Right cardiac atrium (tissue), 5 donors: Measurements from ENCODE around the gene ANKRD29. TPM values are rescaled to one million over a fixed set of nuclear protein-coding genes. Genes with fewer than 3 reads are reported as not detected.

Experiments
- ATAC-seq, 2 donors: fragments of 200-7000 bp; cut with Tn5 transposase; one replicate each; pipeline versions ENCODE4 v1.8.0 to v1.9.1; 2020; ENCODE audit warnings: moderate library complexity in 2 of 2, mild to moderate bottlenecking in 1 of 2
- DNase-seq, 3 donors: peaks; one replicate each; pipeline ENCODE4 v3.0.0-alpha.2; 2020
- H3K27ac ChIP-seq: one replicate; pipeline ENCODE4 v1.5.1; 2013; ENCODE audit warnings: mild to moderate bottlenecking, low read length, control low read depth, moderate library complexity
- H3K27me3 ChIP-seq: one replicate; pipeline ENCODE4 v1.6.1; 2013; ENCODE audit not compliant: control insufficient read depth, insufficient read depth
- H3K4me1 ChIP-seq: one replicate; pipeline ENCODE4 v1.6.1; 2013; ENCODE audit warnings: low read length; ENCODE audit not compliant: control insufficient read depth, insufficient read depth
- H3K4me3 ChIP-seq: one replicate; pipeline ENCODE4 v1.5.1; 2013; ENCODE audit warnings: low read length, control low read depth
- H3K9me3 ChIP-seq: one replicate; pipeline ENCODE4 v1.6.1; 2013; ENCODE audit warnings: low read length; ENCODE audit not compliant: control insufficient read depth
- WGBS: extraction: QIAGEN DNeasy Blood & Tissue Kit; methylation state at CpG from one replicate; pipeline ENCODE4 v1.1.7; 2013; 5-methylcytosine and 5-hydroxymethylcytosine counted together
- intact Hi-C, 4 donors: fragments of 100-400 bp; cut with DNase I; formaldehyde crosslinking; loops; one replicate each; pipeline versions ENCODE4 v1.11.0 to v1.14.0; 2022 to 2023
- polyA plus RNA-seq: library from polyadenylated mRNA; stranded (reverse); fragments of 200-250 nt; gene quantifications from one replicate; pipeline ENCODE4 v1.2.3, GENCODE V29; 2013
- total RNA-seq, 4 donors: library from RNA; stranded (reverse); fragmentation: NEBNext Ultra II Directional; extraction: Animal tissue kit (Norgen Biotek cat#: 25700); gene quantifications; one replicate each; pipeline ENCODE4 v1.2.1, GENCODE V29; 2021
- donor health status: healthy with polysubstance abuse.
- donor health status: DM: no; HTN: yes; CAD: no.
- donor health status: DM: no; HTN: no; CAD: no.
- donor health status: DM: no; HTN: yes; CAD: no; lungs with severe emphysema.
- donor health status: DM: yes; HTN: yes; CAD: no.

ANKRD29 gene
- total and polyA plus RNA-seq, 5 donors, result 3.1 to 3.9 (median 3.4) TPM

DNA sequence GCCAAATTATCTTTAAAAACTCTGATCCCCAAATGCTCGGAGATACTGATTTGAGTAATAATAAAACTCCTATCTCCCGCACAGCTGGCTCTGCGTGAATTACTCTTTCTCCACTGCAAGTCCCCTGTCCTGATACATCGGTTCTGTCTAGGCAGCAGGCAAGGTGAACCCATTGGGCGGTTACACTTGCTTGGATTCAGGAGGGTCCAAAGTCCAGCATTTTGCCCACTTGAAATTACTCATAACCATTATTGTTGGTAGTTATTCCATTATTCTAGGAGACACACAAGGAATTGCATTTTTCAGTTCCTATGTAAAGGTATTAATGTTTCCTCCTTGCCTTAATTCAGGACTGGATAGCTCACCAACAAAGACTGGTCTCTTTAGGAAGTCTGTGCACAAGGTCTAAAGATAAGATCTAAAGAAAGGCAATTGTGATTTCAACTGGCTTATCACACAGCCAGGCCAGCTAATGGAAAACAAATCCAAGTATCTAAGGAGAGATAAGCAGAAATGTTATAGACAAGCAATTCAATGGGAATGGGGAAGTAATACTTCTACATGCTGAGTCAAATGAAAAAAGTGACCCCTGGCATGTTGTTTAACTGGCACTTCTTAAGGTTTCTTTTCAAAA is 53.2 kb downstream of the ANKRD29 start:
- no peaks in the 10 kb centered on the region for H3K9me3 ChIP-seq
- no peak overlapping the region for H3K27ac ChIP-seq
- H3K27me3 ChIP-seq, result no peaks in the 10 kb centered on the region
- no peak overlapping the region for H3K4me3 ChIP-seq
- DNase-seq (no peak), ATAC-seq (no peak)
- WGBS, result 95% methylated on average over 5 of the region's 5 CpGs
- intact Hi-C loops, result no loop called here
- H3K4me1 ChIP-seq, result no peaks in the 10 kb centered on the region

DNA sequence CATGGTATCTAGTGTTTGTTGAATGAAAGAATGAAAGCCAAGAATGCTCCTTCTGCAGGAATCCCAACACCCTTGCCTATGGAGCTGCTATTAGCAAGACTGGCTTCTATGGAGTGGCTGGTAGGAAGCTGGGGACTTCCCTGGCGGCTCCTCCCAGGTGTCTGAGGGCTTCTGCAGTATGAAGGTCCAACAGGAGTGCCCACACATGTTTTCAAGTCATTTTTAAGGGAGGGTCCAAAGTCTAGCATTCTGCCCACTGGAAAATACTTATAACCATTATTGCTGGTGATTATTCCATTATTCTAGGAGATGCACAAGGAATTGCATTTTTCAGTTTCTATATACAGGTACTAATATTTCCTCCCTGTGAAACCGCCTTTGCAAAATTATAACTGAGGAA is 54.5 kb downstream of the ANKRD29 start:
- ATAC-seq (no peak), DNase-seq (no peak)
- WGBS, result 90% methylated on average over 2 of the region's 2 CpGs

DNA sequence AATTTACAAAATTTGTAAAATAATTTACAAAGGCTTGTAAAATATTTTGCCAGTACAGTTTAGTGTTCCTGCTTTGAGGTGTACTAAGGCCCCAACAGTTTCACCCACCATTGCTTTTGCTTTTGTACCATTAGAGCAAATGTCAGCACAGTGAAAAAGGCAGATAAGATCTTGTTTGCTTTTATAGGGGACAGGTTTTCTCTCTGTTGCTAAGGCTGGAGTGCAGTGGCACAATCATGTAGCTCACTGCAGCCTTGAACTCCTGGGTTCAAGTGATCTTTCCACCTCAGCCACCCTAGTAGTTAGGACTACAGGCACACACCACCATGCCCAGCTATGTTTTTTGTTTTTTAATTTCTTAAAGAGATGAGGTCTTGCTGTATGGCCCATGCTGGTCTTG is 56.8 kb downstream of the ANKRD29 start:
- no peak overlapping the region for H3K27ac ChIP-seq
- ATAC-seq, result no peak
- intact Hi-C loops, result no loop called here
- no peak overlapping the region for H3K4me3 ChIP-seq
- no peak for DNase-seq
- H3K4me1 ChIP-seq, result no peaks in the 10 kb centered on the region
- H3K27me3 ChIP-seq, result no peaks in the 10 kb centered on the region
- no peaks in the 10 kb centered on the region for H3K9me3 ChIP-seq

More for the DNA sequence above, 54.5 kb downstream of the ANKRD29 start:
- H3K27ac ChIP-seq, result no peak overlapping the region
- intact Hi-C loops, result no loop called here
- H3K4me1 ChIP-seq, result no peaks in the 10 kb centered on the region
- no peaks in the 10 kb centered on the region for H3K27me3 ChIP-seq
- no peak overlapping the region for H3K4me3 ChIP-seq
- no peaks in the 10 kb centered on the region for H3K9me3 ChIP-seq

DNA sequence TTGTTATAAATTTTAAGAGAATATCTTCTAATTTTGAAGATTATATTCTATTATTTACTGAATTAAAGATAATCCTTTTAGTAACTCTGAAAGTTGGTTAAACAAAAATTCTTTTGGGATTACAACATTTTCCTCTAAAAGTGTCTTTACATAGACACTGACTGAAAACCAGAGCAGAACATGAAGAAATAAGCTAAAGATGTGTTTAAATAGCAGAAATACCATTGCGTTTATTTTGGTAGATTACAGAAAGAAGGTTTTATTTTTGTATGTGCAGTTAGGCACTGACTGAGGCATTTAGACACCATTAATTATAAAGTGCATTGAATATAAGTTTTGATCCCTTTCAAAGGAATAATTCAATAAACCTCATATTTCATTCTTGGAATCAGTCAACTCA is 62.9 kb downstream of the ANKRD29 start:
- H3K27me3 ChIP-seq, result no peaks in the 10 kb centered on the region
- WGBS, result 59% methylated on average over 1 of the region's 1 CpG
- DNase-seq (no peak), ATAC-seq (no peak)
- no peak overlapping the region for H3K27ac ChIP-seq
- no peaks in the 10 kb centered on the region for H3K9me3 ChIP-seq
- H3K4me3 ChIP-seq, result no peak overlapping the region
- no peaks in the 10 kb centered on the region for H3K4me1 ChIP-seq
- intact Hi-C loops, result no loop called here

DNA sequence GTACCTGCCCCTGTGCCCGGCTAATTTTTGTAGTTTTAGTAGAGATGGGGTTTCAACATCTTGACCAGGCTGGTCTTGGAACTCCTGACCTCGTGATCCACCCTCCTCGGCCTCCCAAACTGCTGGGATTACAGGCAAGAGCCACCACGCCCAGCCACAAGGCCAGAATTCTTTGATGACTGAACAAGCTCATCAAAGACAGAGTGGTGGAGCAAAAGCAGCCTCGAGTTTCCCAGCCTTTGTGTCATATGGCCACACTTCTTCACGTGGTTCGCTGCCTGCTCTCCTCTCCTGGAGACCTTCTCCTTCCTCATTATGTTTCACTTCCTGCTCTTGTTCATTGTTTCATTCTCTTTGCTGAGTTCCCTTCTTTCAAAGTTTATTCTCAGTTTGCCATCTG is 66.5 kb downstream of the ANKRD29 start:
- H3K27me3 ChIP-seq, result no peaks in the 10 kb centered on the region
- no peaks in the 10 kb centered on the region for H3K9me3 ChIP-seq
- ATAC-seq (peak in 1 of 2 donors; percentile 32), DNase-seq (peak in 1 of 3 donors; percentile 32)
- WGBS, result 75% methylated on average over 7 of the region's 7 CpGs
- no peak overlapping the region for H3K4me3 ChIP-seq
- intact Hi-C loops, result no loop called here
- H3K27ac ChIP-seq, result no peak overlapping the region
- no peaks in the 10 kb centered on the region for H3K4me1 ChIP-seq

DNA sequence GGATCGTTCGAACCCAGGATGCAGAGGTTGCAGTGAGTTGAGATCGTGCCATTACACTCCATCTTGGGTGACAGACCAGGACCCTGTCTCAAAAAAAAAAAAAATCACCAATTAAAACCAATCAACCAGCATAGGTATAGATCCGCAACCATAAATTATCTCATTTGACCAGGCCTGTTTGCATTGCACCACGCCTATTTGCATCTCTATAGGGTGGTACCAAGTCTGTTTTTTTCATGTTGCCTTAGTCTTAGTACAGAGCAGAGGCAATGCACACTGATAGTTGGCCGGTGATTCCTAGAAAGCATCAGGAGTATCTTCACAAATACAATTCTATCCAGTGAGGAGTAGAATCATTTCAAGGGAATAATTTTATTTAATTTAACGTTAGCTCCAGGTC is 67.1 kb downstream of the ANKRD29 start:
- H3K9me3 ChIP-seq, result no peaks in the 10 kb centered on the region
- intact Hi-C loops, result no loop called here
- DNase-seq, result no peak
- H3K27ac ChIP-seq, result no peak overlapping the region
- no peaks in the 10 kb centered on the region for H3K27me3 ChIP-seq
- no peak for ATAC-seq
- WGBS, result 96% methylated on average over 7 of the region's 7 CpGs
- no peaks in the 10 kb centered on the region for H3K4me1 ChIP-seq
- H3K4me3 ChIP-seq, result no peak overlapping the region

DNA sequence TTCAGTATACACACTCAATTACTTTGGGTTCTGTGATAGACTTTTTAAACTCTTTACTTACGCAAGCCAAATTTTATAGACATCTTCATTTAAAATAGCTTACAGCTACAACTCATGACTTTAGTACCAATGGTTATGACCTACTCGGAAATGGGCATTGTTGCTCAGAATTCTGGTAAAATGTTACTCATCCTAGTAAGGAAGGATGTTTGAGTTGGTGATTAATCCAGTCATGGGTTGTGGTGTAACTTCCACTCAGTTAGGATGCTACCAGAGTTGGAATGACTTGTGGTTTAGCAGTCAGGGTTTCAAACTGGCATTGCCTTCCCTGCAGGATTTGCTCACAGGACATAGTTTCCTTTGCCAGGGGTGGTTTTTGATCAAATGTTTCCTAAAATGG is 69.0 kb downstream of the ANKRD29 start:
- Histone ChIP-seq H3K4me1 (no peaks in the 10 kb centered on the region), H3K9me3 (no peaks in the 10 kb centered on the region), H3K4me3 (no peak overlapping the region), H3K27me3 (no peaks in the 10 kb centered on the region), H3K27ac (no peak overlapping the region)
- intact Hi-C loops, result no loop called here
- ATAC-seq (no peak), DNase-seq (no peak)
- 90% methylated on average over 2 of the region's 2 CpGs for WGBS

DNA sequence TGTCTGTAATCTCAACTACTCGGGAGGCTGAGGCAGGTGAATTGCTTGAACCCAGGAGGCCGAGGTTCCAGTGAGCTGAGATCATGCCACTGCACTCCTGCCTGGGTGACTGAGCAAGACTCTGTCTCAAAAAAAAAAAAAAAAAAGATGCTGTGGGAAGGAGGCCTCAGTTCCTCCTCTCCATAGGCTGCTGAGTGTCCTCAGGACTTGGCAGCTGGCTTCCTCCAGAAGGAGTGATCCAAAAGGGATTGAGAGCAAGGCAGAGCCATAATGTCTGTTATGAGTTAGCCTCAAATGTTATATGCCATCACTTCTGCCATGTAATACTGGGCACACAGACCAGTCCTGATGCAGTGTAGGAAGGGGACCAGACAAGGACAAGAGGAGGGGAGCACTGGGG is 69.8 kb downstream of the ANKRD29 start:
- ATAC-seq, result no peak
- Histone ChIP-seq H3K4me1 (no peaks in the 10 kb centered on the region), H3K27ac (no peak overlapping the region), H3K4me3 (no peak overlapping the region), H3K27me3 (no peaks in the 10 kb centered on the region), H3K9me3 (no peaks in the 10 kb centered on the region)
- 96% methylated on average over 2 of the region's 2 CpGs for WGBS
- no peak for DNase-seq
- intact Hi-C loops, result no loop called here

DNA sequence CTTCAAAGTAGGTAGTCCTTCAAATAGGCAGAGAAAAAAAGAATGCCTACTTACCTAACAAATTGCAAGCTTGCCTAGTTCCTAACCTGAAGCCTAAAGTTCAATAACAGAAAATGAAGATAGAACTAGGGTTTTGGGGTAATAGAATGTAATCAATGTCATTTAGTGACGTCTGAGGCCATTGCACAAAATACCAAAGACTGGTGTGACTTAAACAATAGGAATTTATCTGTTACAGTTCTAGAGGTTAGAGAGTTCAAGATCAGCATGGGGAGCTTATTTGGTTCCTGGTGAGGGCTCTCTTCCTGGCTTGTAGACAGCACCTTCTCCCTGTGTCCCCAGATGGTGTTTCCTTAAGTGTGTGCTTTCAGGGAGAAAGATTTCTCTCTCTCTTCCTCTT is 71.7 kb downstream of the ANKRD29 start:
- WGBS, result 37% methylated on average over 1 of the region's 1 CpG
- Histone ChIP-seq H3K27ac (no peak overlapping the region), H3K27me3 (no peaks in the 10 kb centered on the region), H3K4me3 (no peak overlapping the region), H3K4me1 (no peaks in the 10 kb centered on the region), H3K9me3 (no peaks in the 10 kb centered on the region)
- ATAC-seq, result no peak
- no peak for DNase-seq
- intact Hi-C loops, result no loop called here

DNA sequence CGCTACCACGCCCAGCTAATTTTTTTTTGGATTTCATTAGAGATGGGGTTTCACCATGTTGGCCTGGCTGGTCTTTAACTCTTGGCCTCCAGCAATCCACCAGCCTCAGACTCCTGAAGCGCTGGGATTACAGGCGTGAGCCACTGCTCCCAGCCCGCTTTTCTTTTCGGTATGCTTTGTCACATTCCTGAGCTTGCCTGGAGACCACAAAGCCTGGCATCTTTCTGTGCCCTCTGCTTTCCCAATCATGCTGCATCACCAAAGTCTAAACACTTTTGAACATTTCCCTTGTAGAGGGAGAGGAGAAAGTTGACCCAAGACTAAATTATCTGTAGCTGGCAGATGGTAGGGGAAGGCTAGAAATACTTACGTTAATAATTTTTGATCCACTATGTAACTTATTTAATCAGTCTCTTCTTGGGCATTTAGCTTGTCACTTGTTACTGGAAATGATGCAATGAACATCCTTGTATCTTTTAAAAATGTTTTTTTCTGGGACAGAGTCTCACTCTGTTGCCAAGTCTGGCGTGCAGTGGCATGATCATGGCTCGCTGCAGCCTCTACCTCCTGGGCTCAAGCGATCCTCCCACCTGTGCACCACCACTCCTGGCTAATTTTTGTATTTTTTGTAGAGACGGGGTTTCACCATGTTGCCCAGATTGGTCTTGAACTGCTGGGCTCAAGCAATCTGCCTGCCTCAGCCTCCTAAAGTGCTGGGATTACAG is 73.7 kb downstream of the ANKRD29 start:
- Histone ChIP-seq H3K27me3 (no peaks in the 10 kb centered on the region), H3K4me3 (no peak overlapping the region), H3K4me1 (peaks cover 2% of the 10 kb centered on the region), H3K9me3 (no peaks in the 10 kb centered on the region), H3K27ac (no peak overlapping the region)
- DNase-seq (no peak), ATAC-seq (no peak)
- WGBS, result 86% methylated on average over 11 of the region's 11 CpGs
- intact Hi-C loops, result loop anchor here (5.0 to 10.0 kb wide), 4 partner anchors 72 to 87 kb away; partner anchors contain the start of gene RMC1 (in 1 of the 4)

DNA sequence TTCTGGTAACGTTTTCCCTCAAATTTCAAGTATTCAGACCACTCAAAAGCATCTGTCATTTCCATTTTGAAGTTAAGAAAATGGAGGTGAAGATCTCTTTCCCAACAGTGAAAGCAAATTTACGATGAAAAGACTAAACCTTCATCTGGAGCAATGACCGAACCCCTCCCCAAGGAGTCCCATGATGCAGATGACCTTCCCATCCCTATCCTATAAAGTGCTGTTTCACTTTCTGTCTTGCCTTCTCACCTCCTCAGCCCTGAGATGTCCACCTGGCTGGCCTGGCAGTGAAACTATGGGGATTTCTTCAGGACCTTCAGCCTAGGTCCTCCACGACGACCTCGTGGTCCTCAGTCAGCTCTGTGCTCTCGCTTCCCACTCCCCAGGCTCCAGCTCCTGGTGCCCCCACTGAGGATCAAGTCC is 75.5 kb downstream of the ANKRD29 start:
- intact Hi-C loops, result loop anchor here (5.0 to 10.0 kb wide), 4 partner anchors 70 to 85 kb away; partner anchors contain the start of gene RMC1 (in 1 of the 4)
- Histone ChIP-seq H3K9me3 (no peaks in the 10 kb centered on the region), H3K27me3 (no peaks in the 10 kb centered on the region), H3K4me3 (peak overlapping the region; percentile 84), H3K4me1 (peaks cover 5% of the 10 kb centered on the region), H3K27ac (no peak overlapping the region)
- 34% methylated on average over 7 of the region's 7 CpGs for WGBS
- ATAC-seq, result no peak
- DNase-seq, result no peak
